Thyroid gland (tissue), 4 donors: ENCODE measurements around the gene SMIM36. TPM values are rescaled to one million over a fixed set of nuclear protein-coding genes. Genes with fewer than 3 reads are reported as not detected.

Experiments
- DNase-seq, 2 donors: peaks; one replicate each; pipeline ENCODE4 v3.0.0-alpha.2; 2019
- H3K27ac ChIP-seq, 3 donors: fragments of 200-600 bp; sonication (generic); 1 replicate in 2 of 3; 2 replicates in 1 of 3; pipeline ENCODE4 v1.5.1; 2016 to 2019; ENCODE audit warnings: mild to moderate bottlenecking in 1 of 3, moderate library complexity in 1 of 3
- H3K27me3 ChIP-seq: fragments of 200-600 bp; sonication (generic); one replicate; pipeline ENCODE4 v1.5.1; 2019
- H3K36me3 ChIP-seq, 2 donors: fragments of 200-600 bp; sonication (generic); one replicate each; pipeline ENCODE4 v1.5.1; 2016 to 2019
- H3K4me1 ChIP-seq, 2 donors: fragments of 200-600 bp; sonication (generic); one replicate each; pipeline ENCODE4 v1.5.1; 2017 to 2019
- H3K4me3 ChIP-seq, 3 donors: fragments of 200-600 bp; sonication (generic); replicated peaks in 1 of 3; 1 replicate in 2 of 3; 2 replicates in 1 of 3; pipeline ENCODE4 v1.5.1; 2016; ENCODE audit warnings: mild to moderate bottlenecking in 1 of 3
- H3K9me3 ChIP-seq: fragments of 200-600 bp; sonication (generic); one replicate; pipeline ENCODE4 v1.5.1; 2017
- POLR2A ChIP-seq, 2 donors: fragments of 450-650 bp; IDR thresholded peaks; one replicate each; pipeline ENCODE4 v1.6.1; 2017; ENCODE audit warnings: antibody characterized with exemption in 2 of 2, mild to moderate bottlenecking in 2 of 2, moderate library complexity in 1 of 2
- WGBS, 2 donors: methylation state at CpG; one replicate each; pipeline ENCODE4 v1.1.5; 2017; 5-methylcytosine and 5-hydroxymethylcytosine counted together
- intact Hi-C: fragments of 100-400 bp; cut with DNase I; formaldehyde crosslinking; loops from one replicate; pipeline ENCODE4 v1.15.1; 2023
- total RNA-seq, 4 donors: library from RNA; depleted of rRNA; stranded (reverse); fragments of >200 nt; gene quantifications; one replicate each; pipeline ENCODE4 v1.2.3, GENCODE V29; 2016
- TF ChIP-seq, protein P1 (sequence below), 6 experiments: fragments of 200-600 bp in 3 of 6; fragments of 450-650 bp in 3 of 6; sonication (generic) in 3 of 6; IDR thresholded peaks; one replicate each; pipeline ENCODE4 v1.5.1; 2016 to 2019; ENCODE audit warnings: antibody characterized with exemption in 6 of 6, mild to moderate bottlenecking in 2 of 6, inconsistent platforms in 1 of 6, moderate library complexity in 1 of 6

SMIM36 gene
- total RNA-seq, 4 donors from 2014 or later = not detected

DNA sequence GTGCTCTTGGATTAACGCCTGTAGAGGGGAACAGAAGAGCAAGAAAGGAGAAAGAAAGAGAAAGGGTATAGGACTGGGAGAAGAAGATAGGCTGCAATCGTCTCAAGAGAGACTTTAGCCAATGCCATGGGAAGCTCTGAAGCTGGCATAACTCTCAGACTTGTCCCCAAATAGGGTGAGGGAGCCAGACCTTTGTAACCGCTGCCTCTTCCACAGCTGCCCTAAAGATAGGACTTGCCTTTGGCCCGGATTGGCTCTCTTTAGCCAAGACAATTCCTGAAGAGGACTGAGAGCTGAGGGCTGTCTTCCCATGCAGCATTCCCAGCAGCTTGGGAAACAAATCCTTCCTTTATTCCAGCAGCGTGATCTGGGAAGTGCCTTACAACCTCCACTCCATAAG is 68.8 kb downstream of the SMIM36 start:
- no peak for DNase-seq
- H3K27me3 ChIP-seq = no peaks in the 10 kb centered on the region
- intact Hi-C loops = no loop called here
- H3K9me3 ChIP-seq = no peaks in the 10 kb centered on the region
- TF ChIP-seq POLR2A (IDR thresholded peaks at IDR 0.05) = no peak
- TF ChIP-seq, protein P1, sequence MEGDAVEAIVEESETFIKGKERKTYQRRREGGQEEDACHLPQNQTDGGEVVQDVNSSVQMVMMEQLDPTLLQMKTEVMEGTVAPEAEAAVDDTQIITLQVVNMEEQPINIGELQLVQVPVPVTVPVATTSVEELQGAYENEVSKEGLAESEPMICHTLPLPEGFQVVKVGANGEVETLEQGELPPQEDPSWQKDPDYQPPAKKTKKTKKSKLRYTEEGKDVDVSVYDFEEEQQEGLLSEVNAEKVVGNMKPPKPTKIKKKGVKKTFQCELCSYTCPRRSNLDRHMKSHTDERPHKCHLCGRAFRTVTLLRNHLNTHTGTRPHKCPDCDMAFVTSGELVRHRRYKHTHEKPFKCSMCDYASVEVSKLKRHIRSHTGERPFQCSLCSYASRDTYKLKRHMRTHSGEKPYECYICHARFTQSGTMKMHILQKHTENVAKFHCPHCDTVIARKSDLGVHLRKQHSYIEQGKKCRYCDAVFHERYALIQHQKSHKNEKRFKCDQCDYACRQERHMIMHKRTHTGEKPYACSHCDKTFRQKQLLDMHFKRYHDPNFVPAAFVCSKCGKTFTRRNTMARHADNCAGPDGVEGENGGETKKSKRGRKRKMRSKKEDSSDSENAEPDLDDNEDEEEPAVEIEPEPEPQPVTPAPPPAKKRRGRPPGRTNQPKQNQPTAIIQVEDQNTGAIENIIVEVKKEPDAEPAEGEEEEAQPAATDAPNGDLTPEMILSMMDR (IDR thresholded peaks at IDR 0.05) = no peak
- no peak overlapping the region for H3K27ac ChIP-seq
- no peak overlapping the region for H3K4me3 ChIP-seq
- WGBS, 2 donors = 75 to 81% methylated on average over 5 of the region's 5 CpGs
- H3K36me3 ChIP-seq = no peaks in the 10 kb centered on the region
- H3K4me1 ChIP-seq = peaks cover 0 to 8% of the 10 kb centered on the region in 2 donors

DNA sequence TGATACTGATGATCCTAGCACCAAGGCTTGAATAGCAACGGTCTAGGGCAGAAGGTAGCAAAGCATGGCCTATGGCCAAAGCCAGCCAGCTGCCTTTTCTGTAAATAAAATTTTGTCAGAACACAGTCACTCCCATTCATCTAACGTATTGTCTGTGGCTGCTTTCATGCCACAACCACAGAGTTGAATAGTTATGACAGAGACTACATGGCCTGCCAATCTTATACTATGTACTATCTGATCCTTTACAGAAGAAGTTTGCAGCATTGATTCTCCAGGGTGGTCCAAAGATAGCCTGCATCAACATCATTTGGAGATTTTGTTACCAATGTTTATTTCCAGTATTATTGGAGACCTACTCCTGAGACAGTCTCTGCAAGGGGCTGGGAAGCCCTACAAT is 69.7 kb downstream of the SMIM36 start:
- H3K27ac ChIP-seq = no peak overlapping the region

DNA sequence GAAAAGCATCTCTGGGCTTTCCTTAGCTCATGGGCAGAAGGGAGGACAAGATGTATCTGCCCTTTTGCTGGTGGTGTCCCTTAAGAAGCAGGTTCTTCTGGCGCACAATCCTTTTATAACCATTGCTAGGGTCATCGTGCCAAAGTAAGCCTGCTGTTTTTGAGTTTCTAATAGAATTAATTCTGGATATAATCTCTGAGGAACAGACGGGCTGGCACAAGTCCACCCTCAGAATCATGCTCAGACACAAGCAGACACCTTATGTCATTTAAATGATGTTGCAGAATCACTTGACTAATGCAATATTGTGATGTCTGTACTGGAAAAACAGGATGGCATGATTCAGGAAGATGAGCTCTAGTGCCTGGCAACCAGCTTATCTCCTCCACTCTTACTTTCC is 70.9 kb downstream of the SMIM36 start:
- 82 to 85% methylated on average over 3 of the region's 3 CpGs for WGBS, 2 donors
- no peak for DNase-seq
- H3K27me3 ChIP-seq = no peaks in the 10 kb centered on the region
- no peak overlapping the region for H3K27ac ChIP-seq
- H3K4me1 ChIP-seq = peaks cover 0 to 13% of the 10 kb centered on the region in 2 donors
- no peaks in the 10 kb centered on the region for H3K9me3 ChIP-seq
- TF ChIP-seq, protein P1 (IDR thresholded peaks at IDR 0.05) = no peak
- no peak for TF ChIP-seq POLR2A (IDR thresholded peaks at IDR 0.05)
- no peaks in the 10 kb centered on the region for H3K36me3 ChIP-seq
- no peak overlapping the region for H3K4me3 ChIP-seq
- intact Hi-C loops = no loop called here

More for the DNA sequence above, 69.7 kb downstream of the SMIM36 start:
- WGBS, 2 donors = 70 to 78% methylated on average over 2 of the region's 2 CpGs
- no peaks in the 10 kb centered on the region for H3K36me3 ChIP-seq
- no peaks in the 10 kb centered on the region for H3K27me3 ChIP-seq
- H3K4me3 ChIP-seq = no peak overlapping the region
- H3K4me1 ChIP-seq = peaks cover 0 to 13% of the 10 kb centered on the region in 2 donors
- DNase-seq = no peak
- no peaks in the 10 kb centered on the region for H3K9me3 ChIP-seq
- intact Hi-C loops = no loop called here
- TF ChIP-seq, protein P1 (IDR thresholded peaks at IDR 0.05) = no peak
- no peak for TF ChIP-seq POLR2A (IDR thresholded peaks at IDR 0.05)

DNA sequence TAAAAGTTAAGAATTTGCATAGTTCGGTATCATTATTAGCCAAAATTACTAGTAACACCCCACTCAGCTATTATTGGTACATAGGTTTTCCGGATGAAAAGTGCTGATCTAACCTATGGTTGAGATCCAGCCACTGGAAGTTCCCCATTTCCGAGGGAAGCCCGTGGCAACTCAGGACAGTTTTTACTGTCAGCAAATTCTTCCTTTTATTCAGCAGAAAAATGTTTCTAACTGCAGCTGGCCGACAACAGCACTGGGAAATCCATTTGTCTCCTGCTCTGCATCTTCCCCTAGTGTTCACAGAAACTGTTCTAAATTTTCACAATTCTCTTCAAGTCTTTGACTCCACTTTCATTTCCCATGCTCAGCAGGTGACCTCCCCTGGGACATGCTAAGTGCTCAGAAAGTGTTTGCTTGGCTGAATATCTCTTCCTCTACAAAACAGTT is 74.1 kb downstream of the SMIM36 start:
- intact Hi-C loops = no loop called here
- Histone ChIP-seq H3K4me3 (no peak overlapping the region), H3K27me3 (no peaks in the 10 kb centered on the region), H3K4me1 (peaks cover 12 to 21% of the 10 kb centered on the region in 2 donors), H3K27ac (no peak overlapping the region), H3K36me3 (no peaks in the 10 kb centered on the region), H3K9me3 (no peaks in the 10 kb centered on the region)
- DNase-seq = peak; percentile 22 to 35
- TF ChIP-seq, protein P1 (IDR thresholded peaks at IDR 0.05) = no peak
- no peak for TF ChIP-seq POLR2A (IDR thresholded peaks at IDR 0.05)
- 48 to 60% methylated on average over 5 of the region's 5 CpGs for WGBS, 2 donors

DNA sequence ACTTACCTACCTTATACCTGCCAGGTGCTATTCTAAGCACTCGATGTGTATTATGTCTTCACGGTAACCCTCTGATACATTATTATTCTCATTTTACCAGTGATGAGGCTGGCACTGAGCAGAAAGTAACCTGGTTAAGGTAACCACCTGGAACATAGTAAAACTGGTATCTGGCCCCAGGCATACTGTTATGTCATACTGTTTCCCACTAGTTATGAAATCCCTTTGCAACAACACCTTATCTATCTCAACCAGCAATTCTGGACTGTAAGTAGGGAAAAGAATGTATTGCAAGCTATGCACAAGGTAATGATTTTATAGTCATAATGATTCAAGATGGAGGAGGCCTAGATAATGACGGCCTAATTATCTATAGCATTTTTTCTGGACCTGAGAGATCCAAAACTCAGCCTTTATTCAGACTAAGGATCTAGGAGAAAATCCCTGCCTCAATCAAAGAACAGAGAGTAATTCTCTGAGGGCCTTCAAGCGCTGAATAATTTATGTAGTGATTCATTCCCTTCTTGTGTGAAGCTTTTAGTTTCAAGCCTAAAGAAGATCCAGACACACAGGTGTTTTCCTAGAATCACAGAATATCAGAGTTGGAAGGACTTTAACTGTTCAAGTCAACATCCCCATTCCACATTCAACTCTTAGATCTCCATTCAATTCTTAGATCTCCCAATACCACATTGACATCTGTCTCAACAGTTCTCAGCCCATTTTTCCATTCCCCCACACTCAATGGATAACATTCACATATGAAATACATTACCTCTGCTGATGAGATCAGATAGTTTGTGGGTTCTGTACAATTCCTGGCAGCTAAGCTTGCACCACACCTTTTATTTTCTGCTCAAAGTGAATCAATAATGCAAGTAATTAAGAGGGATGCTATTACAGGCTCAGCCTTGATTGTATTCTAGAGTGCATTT is 74.8 kb downstream of the SMIM36 start:
- no peak for TF ChIP-seq POLR2A (IDR thresholded peaks at IDR 0.05)
- TF ChIP-seq, protein P1 (IDR thresholded peaks at IDR 0.05) = no peak
- no peaks in the 10 kb centered on the region for H3K36me3 ChIP-seq
- no peaks in the 10 kb centered on the region for H3K9me3 ChIP-seq
- no peak overlapping the region for H3K4me3 ChIP-seq
- H3K27me3 ChIP-seq = no peaks in the 10 kb centered on the region
- no peak for DNase-seq
- intact Hi-C loops = no loop called here
- H3K27ac ChIP-seq = no peak overlapping the region
- 91 to 95% methylated on average over 4 of the region's 4 CpGs for WGBS, 2 donors
- peaks cover 12 to 21% of the 10 kb centered on the region in 2 donors for H3K4me1 ChIP-seq
